Stomach (tissue), 4 donors: ENCODE results near the gene FCN2.

Experiments
- CTCF ChIP-seq, 7 experiments: fragments of 450-650 bp in 4 of 7; fragments of 200-600 bp in 3 of 7; sonication (generic) in 3 of 7; IDR thresholded peaks; one replicate each; pipeline ENCODE4 v1.5.1; 2016 to 2019; ENCODE audit warnings: antibody characterized with exemption in 7 of 7, control low read depth in 2 of 7, mild to moderate bottlenecking in 1 of 7
- EP300 ChIP-seq: sonication (generic); formaldehyde crosslinking; IDR thresholded peaks from one replicate; pipeline ENCODE4 v1.6.1; 2017; ENCODE audit warnings: antibody characterized with exemption
- POLR2A ChIP-seq, 4 donors: fragments of 450-650 bp; IDR thresholded peaks; one replicate each; pipeline ENCODE4 v1.6.1; 2016; ENCODE audit warnings: antibody characterized with exemption in 4 of 4, control low read depth in 2 of 4, mild to moderate bottlenecking in 1 of 4, moderate library complexity in 1 of 4
- POLR2AphosphoS5 ChIP-seq, 3 donors: sonication (generic); formaldehyde crosslinking; IDR thresholded peaks; one replicate each; pipeline ENCODE4 v1.6.1; 2016; ENCODE audit warnings: antibody characterized with exemption in 3 of 3

DNA sequence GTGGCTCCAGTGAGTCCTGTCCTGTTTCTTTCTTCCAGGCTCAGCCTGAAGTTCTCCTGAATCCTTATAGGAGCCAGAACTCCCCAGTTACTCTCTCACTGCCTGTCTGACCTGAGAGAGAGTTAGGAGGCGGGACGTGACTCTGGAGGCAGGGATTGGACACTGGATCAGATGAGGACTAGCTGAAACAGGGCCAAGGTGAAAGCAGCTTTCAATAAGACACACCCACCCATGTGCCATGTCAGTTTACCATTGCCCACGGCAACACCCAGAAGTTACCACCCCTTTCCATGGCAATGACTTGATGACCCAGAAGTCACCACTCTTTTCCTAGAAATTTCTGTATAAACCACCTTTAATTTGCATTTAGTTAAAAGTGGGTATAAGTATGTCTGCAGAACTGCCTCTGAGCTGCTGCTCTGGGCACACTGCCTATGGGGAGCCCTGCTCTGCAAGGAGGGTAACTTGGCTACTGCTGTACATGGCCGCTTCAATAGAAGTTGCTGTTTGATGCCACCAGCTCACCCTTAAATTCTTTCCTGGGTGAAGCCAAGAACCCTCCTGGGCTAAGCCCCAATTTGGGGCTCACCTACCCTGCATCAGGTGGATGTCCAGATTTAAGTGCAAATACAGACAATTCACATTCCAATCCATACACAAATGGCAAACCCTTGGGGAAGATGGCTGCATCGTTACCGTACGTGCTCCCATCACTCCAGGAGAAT, 13.7 kb downstream of the FCN2 start:
- TF ChIP-seq POLR2A (IDR thresholded peaks at IDR 0.05) (no peak), CTCF (IDR thresholded peaks at IDR 0.05) (no peak), POLR2AphosphoS5 (IDR thresholded peaks at IDR 0.05) (no peak), EP300 (no peak)
